ENCODE results near the gene NUP62. TPM values are rescaled to one million over a fixed set of nuclear protein-coding genes. Genes with fewer than 3 reads are reported as not detected.

The NUP62 gene
- total and polyA plus RNA-seq, 8 donors = 11.4 to 26.4 (median 17.4) TPM

DNA sequence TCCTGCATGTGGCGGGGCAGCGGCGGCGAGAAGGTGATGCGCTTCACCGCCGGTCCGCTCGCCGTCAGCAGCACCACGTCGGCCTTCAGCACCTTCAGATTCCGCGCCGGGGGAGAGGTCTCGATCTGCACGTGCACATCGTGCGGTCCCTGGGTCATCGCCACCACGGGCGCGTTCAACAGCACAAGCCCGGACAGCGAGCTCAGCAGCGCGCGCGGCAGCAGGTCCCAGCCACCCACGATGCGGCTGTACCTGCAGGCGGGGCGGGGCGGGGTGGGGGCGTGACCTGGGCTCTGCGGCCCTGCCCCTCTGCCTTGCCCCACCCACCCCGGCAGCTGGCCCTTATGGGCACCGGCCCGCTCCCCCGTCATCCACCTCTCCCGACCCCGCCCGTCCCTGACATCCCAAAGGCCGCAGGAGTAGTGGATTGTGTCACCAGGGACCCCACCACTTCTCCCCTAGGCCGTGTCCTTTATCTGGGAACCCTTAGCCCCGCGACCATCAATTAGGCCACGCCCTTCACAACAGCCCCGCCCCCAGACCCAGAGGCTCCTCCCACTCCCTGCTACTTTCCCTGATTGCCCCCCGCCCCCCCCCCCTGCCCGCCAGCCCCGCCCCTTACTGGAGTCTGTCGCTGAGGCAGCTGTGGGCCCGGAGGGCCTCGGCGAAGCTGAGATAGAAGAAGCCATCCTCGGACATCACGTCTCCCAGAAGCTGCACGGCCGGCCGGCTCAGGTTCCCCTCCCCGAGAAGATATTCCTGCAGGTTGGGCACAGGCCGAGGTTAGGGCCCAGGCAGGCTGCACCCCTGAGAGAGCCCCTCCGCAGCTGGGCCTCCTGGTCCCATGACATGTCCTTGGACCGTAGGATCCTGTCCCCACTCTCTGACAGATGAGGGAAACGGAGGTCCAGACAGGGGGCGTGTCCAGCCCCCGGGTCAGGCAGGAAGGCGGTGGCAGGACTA, 38.7 kb downstream of the NUP62 start:
- WGBS, 2 donors = 16 to 18% methylated on average over 65 to 69 of the region's 69 CpGs
- Histone ChIP-seq H3K4me1 (no peaks in the 10 kb centered on the region), H3K9me3 (no peaks in the 10 kb centered on the region), H3K27me3 (no peaks in the 10 kb centered on the region), H3K36me3 (no peaks in the 10 kb centered on the region), H3K4me3 (peak overlapping the region in 3 of 4 donors; percentile 18 to 26 (median 19)), H3K27ac (no peak overlapping the region)
- intact Hi-C loops (cut with DNase I) = no loop called here
- DNase-seq (peak in 5 of 6 donors; percentile 50 to 83 (median 69)), ATAC-seq (peak; percentile 72 to 87 (median 74)), FAIRE-seq (no peak)
- TF ChIP-seq, protein P1, sequence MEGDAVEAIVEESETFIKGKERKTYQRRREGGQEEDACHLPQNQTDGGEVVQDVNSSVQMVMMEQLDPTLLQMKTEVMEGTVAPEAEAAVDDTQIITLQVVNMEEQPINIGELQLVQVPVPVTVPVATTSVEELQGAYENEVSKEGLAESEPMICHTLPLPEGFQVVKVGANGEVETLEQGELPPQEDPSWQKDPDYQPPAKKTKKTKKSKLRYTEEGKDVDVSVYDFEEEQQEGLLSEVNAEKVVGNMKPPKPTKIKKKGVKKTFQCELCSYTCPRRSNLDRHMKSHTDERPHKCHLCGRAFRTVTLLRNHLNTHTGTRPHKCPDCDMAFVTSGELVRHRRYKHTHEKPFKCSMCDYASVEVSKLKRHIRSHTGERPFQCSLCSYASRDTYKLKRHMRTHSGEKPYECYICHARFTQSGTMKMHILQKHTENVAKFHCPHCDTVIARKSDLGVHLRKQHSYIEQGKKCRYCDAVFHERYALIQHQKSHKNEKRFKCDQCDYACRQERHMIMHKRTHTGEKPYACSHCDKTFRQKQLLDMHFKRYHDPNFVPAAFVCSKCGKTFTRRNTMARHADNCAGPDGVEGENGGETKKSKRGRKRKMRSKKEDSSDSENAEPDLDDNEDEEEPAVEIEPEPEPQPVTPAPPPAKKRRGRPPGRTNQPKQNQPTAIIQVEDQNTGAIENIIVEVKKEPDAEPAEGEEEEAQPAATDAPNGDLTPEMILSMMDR (IDR thresholded peaks at IDR 0.05) = no peak

DNA sequence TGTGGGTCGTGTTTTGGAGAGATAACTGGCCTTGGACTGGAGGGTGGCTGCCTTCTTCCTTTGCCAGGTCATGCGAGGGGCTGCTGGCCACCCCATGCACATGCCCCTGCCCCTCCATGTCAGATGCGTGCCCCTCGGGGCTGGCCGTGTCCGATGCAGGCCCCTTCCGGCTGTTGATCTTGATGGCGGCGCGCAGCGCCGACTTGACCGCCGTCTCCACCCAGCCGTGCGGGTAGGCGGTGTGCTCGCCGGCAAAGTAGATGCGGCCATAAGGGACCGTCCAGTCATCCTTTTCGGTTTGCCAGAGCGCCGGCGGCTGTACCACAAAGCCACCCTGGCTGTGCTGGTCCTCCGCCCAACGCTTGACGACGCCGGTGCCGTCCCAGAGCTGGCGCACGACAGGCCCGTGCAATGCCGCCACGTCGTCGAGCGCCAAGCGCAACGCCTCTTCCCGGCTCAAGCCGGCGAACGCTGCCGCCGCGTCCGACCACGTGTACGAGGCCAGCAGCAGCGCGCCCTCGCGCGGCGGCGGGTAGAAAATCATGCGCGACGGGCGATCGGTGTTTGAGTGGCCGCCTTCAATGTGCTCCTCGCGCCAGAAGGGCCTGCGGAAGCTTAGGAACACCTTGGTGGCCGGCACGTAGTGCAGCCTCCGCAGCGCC, 39.5 kb downstream of the NUP62 start:
- ATAC-seq = peak; percentile 65 to 87 (median 78)
- Histone ChIP-seq H3K9me3 (no peaks in the 10 kb centered on the region), H3K4me3 (peak overlapping the region in 3 of 4 donors; percentile 18 to 26 (median 19)), H3K36me3 (peaks cover 0 to 8% (median under 1%) of the 10 kb centered on the region in 3 donors), H3K4me1 (no peaks in the 10 kb centered on the region), H3K27ac (no peak overlapping the region), H3K27me3 (no peaks in the 10 kb centered on the region)
- TF ChIP-seq, protein P1 (IDR thresholded peaks at IDR 0.05) = peak; percentile 46 to 71 (median 60)
- DNase-seq = peak; percentile 38 to 87 (median 66)
- WGBS, 2 donors = 22 to 26% methylated on average over 71 of the region's 71 CpGs
- FAIRE-seq = no peak
- intact Hi-C loops (cut with DNase I) = no loop called here

DNA sequence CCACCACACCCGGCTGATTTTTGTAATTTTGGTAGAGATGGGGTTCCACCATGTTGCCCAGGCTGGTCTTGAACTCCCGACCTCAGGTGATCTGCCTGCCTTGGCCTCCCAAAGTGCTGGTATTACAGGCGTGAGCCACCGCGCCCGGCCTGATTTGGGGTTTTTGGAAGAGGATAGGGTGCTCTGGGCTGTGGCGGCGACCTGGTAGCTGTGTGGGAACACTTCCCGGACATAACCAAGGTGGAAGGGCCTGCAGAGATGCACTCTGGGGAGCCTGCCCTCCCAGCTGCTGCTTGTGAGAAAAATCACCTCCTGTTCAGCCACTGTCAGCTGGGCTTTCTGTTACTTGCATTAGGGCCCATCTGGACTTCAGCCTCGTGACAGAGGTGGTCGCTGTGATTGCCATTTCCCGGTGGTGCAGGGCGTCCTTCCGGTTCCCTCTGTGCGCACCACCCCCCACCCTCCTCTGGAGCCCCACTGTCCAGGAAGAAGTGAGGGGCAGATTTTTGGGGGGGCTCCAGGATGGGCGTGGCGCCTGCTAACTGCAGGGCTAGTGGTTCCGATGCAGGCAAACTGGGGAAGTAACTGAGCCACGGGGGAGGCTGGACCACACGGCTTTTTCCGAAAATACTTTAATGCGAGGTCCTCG, 40.1 kb downstream of the NUP62 start:
- WGBS, 2 donors = 92 to 93% methylated on average over 23 of the region's 23 CpGs
- ATAC-seq (peak in 1 of 4 donors; percentile 1), FAIRE-seq (no peak)

DNA sequence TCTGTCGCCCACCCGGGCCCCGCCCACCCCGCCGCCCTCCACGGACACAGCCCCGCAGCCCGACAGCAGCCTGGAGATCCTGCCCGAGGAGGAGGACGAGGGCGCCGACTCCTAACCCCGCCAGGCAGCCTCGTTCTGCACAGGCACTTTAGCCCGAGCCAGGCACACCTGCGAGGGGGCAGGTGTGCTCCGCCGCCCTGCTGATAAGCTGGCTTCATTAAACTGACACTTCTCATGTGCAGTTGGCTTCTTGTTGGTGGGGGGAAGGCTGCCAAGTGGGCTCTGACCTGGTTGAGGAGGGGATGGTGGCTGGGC, 40.8 kb downstream of the NUP62 start:
- Histone ChIP-seq H3K27me3 (no peaks in the 10 kb centered on the region), H3K4me3 (no peak overlapping the region), H3K4me1 (no peaks in the 10 kb centered on the region), H3K9me3 (no peaks in the 10 kb centered on the region), H3K27ac (no peak overlapping the region), H3K36me3 (peaks cover 9 to 21% (median 12%) of the 10 kb centered on the region in 3 donors)
- TF ChIP-seq, protein P1 (IDR thresholded peaks at IDR 0.05) = no peak
- ATAC-seq (no peak), DNase-seq (peak in 2 of 6 donors; percentile 12 to 23), FAIRE-seq (no peak)
- 30 to 77% methylated on average over 15 to 18 of the region's 18 CpGs for WGBS, 2 donors
- intact Hi-C loops (cut with DNase I) = no loop called here

More for the DNA sequence above, 40.1 kb downstream of the NUP62 start:
- no peak overlapping the region for H3K27ac ChIP-seq
- peak in 2 of 6 donors; percentile 14 to 28 for DNase-seq
- TF ChIP-seq, protein P1 (IDR thresholded peaks at IDR 0.05) = no peak
- no peaks in the 10 kb centered on the region for H3K27me3 ChIP-seq
- H3K4me1 ChIP-seq = no peaks in the 10 kb centered on the region
- intact Hi-C loops (cut with DNase I) = no loop called here
- no peak overlapping the region for H3K4me3 ChIP-seq
- peaks cover 3 to 14% (median 5%) of the 10 kb centered on the region in 3 donors for H3K36me3 ChIP-seq
- H3K9me3 ChIP-seq = no peaks in the 10 kb centered on the region
